OCI-M2 (cell line): ENCODE measurements around the gene NRXN3.

Experiments
- DNase-seq: peaks from one replicate; lab custom pipeline; 2025; ENCODE audit not compliant: unreplicated experiment; lab: John Stamatoyannopoulos, UW

The NRXN3 gene

GRCh38 chr14:79493081-79493645 lies 1323.0 kb downstream of the NRXN3 start:
- no peak for DNase-seq

- DNase-seq: no peak
Measured at GRCh38 chr14:79496701-79497100, 1326.5 kb downstream of the NRXN3 start.

GRCh38 chr14:79500489-79500888 lies 1330.3 kb downstream of the NRXN3 start:
- DNase-seq: no peak

- no peak for DNase-seq
Measured at GRCh38 chr14:79502136-79502750, 1332.1 kb downstream of the NRXN3 start.

- DNase-seq: no peak
Measured at GRCh38 chr14:79502751-79503148, 1332.6 kb downstream of the NRXN3 start.

GRCh38 chr14:79510659-79511058 lies 1340.5 kb downstream of the NRXN3 start:
- no peak for DNase-seq

GRCh38 chr14:79511146-79511545 lies 1341.0 kb downstream of the NRXN3 start:
- no peak for DNase-seq

GRCh38 chr14:79513446-79513845 lies 1343.3 kb downstream of the NRXN3 start:
- DNase-seq: no peak

- DNase-seq: no peak
Measured at GRCh38 chr14:79514700-79515099, 1344.5 kb downstream of the NRXN3 start.

GRCh38 chr14:79515158-79515557 lies 1345.0 kb downstream of the NRXN3 start:
- DNase-seq: no peak

GRCh38 chr14:79516009-79516408 lies 1345.8 kb downstream of the NRXN3 start:
- no peak for DNase-seq

GRCh38 chr14:79525416-79525815 lies 1355.2 kb downstream of the NRXN3 start:
- DNase-seq: no peak

GRCh38 chr14:79528828-79529416 lies 1358.7 kb downstream of the NRXN3 start:
- DNase-seq: no peak

GRCh38 chr14:79530555-79530954 lies 1360.4 kb downstream of the NRXN3 start:
- DNase-seq: no peak

GRCh38 chr14:79534703-79535353 lies 1364.7 kb downstream of the NRXN3 start:
- DNase-seq: no peak

GRCh38 chr14:79540394-79540793 lies 1370.2 kb downstream of the NRXN3 start:
- DNase-seq: no peak

GRCh38 chr14:79542121-79542520 lies 1371.9 kb downstream of the NRXN3 start:
- no peak for DNase-seq

- DNase-seq: no peak
Measured at GRCh38 chr14:79543348-79543747, 1373.2 kb downstream of the NRXN3 start.

GRCh38 chr14:79543967-79544697 lies 1374.0 kb downstream of the NRXN3 start:
- DNase-seq: no peak

- no peak for DNase-seq
Measured at GRCh38 chr14:79544698-79545070, 1374.5 kb downstream of the NRXN3 start.

GRCh38 chr14:79548836-79549235 lies 1378.7 kb downstream of the NRXN3 start:
- DNase-seq: no peak

- no peak for DNase-seq
Measured at GRCh38 chr14:79549515-79549914, 1379.3 kb downstream of the NRXN3 start.
